Stimulated activated CD8-positive, alpha-beta memory T cell treated with anti-CD3 and anti-CD28 coated beads, Interleukin-12 subunit alpha, Interleukin-12 subunit beta, amount 100 ng/mL, for 24 hours (primary cell): Measurements from ENCODE around the gene SMCO2.
"Not testable (repeated sequence)": the region's sequence is repeated elsewhere in the genome, so short reads cannot be mapped to it uniquely, and the experiment has no call there.

ENCODE experiments used
- DNase-seq: peaks from one replicate; pipeline ENCODE4 v3.0.0-alpha.2; 2020; ENCODE audit errors: extremely low read depth

Gene SMCO2

GRCh38 chr12:27524839-27525753 lies 78.6 kb downstream of the SMCO2 start:
- no peak for DNase-seq

- DNase-seq = no peak
Measured at GRCh38 chr12:27527512-27527911, 81.0 kb downstream of the SMCO2 start.

GRCh38 chr12:27528788-27529187 lies 82.3 kb downstream of the SMCO2 start:
- no peak for DNase-seq

- DNase-seq = no peak
Measured at GRCh38 chr12:27530157-27530922, 83.8 kb downstream of the SMCO2 start.

GRCh38 chr12:27531896-27532295 lies 85.4 kb downstream of the SMCO2 start:
- no peak for DNase-seq

- no peak for DNase-seq
Measured at GRCh38 chr12:27534060-27534764, 87.7 kb downstream of the SMCO2 start.

GRCh38 chr12:27534765-27535161 lies 88.2 kb downstream of the SMCO2 start:
- DNase-seq = no peak

- no peak for DNase-seq
Measured at GRCh38 chr12:27535318-27535717, 88.8 kb downstream of the SMCO2 start.

GRCh38 chr12:27537855-27538675 lies 91.5 kb downstream of the SMCO2 start:
- no peak for DNase-seq

- DNase-seq = no peak
Measured at GRCh38 chr12:27539191-27539631, 92.7 kb downstream of the SMCO2 start.

- DNase-seq = no peak
Measured at GRCh38 chr12:27541031-27541719, 94.6 kb downstream of the SMCO2 start.

GRCh38 chr12:27542628-27543027 lies 96.1 kb downstream of the SMCO2 start:
- DNase-seq = no peak

- not testable (repeated sequence) for DNase-seq
Measured at GRCh38 chr12:27544858-27545257, 98.3 kb downstream of the SMCO2 start.

- no peak for DNase-seq
Measured at GRCh38 chr12:27545665-27546064, 99.1 kb downstream of the SMCO2 start.

GRCh38 chr12:27547592-27547991 lies 101.1 kb downstream of the SMCO2 start:
- no peak for DNase-seq

- DNase-seq = no peak
Measured at GRCh38 chr12:27548301-27549199, 102.0 kb downstream of the SMCO2 start.

- no peak for DNase-seq
Measured at GRCh38 chr12:27549236-27549800, 102.8 kb downstream of the SMCO2 start.

- DNase-seq = no peak
Measured at GRCh38 chr12:27549801-27550652, 103.5 kb downstream of the SMCO2 start.

- no peak for DNase-seq
Measured at GRCh38 chr12:27550653-27550975, 104.1 kb downstream of the SMCO2 start.
